ENCODE results near the gene ZNF202.
"Not testable (repeated sequence)": the region's sequence is repeated elsewhere in the genome, so short reads cannot be mapped to it uniquely, and the experiment has no call there.

ZNF202 gene

GRCh38 chr11:123741159-123742030 is at the start of gene ZNF202:
TSS of gene ZNF202 (minus strand) at chr11:123741660. CDS start at chr11:123730888, 10,772 bp downstream.
- peak; percentile 91 for DNase-seq (ENCODE audit: low spot score)

GRCh38 chr11:123783536-123783935 is 42.1 kb upstream of the ZNF202 start:
- no peak for DNase-seq (ENCODE audit: low spot score)

GRCh38 chr11:123778511-123778910 is 37.1 kb upstream of the ZNF202 start:
- no peak for DNase-seq (ENCODE audit: low spot score)

- no peak for DNase-seq (ENCODE audit: low spot score)
Observed at GRCh38 chr11:123775715-123776549, 34.5 kb upstream of the ZNF202 start.

- no peak for DNase-seq (ENCODE audit: low spot score)
Observed at GRCh38 chr11:123775289-123775688, 33.8 kb upstream of the ZNF202 start.

GRCh38 chr11:123773959-123774358 is 32.5 kb upstream of the ZNF202 start:
- no peak for DNase-seq (ENCODE audit: low spot score)

- no peak for DNase-seq (ENCODE audit: low spot score)
Observed at GRCh38 chr11:123773026-123773425, 31.6 kb upstream of the ZNF202 start.

GRCh38 chr11:123771664-123772063 is 30.2 kb upstream of the ZNF202 start:
- no peak for DNase-seq (ENCODE audit: low spot score)

GRCh38 chr11:123770712-123771111 is 29.3 kb upstream of the ZNF202 start:
- DNase-seq (ENCODE audit: low spot score), result no peak

- no peak for DNase-seq (ENCODE audit: low spot score)
Observed at GRCh38 chr11:123765601-123766000, 24.1 kb upstream of the ZNF202 start.

- no peak for DNase-seq (ENCODE audit: low spot score)
Observed at GRCh38 chr11:123762422-123762821, 21.0 kb upstream of the ZNF202 start.

- no peak for DNase-seq (ENCODE audit: low spot score)
Observed at GRCh38 chr11:123760894-123761293, 19.4 kb upstream of the ZNF202 start.

GRCh38 chr11:123757976-123758375 is 16.5 kb upstream of the ZNF202 start:
- no peak for DNase-seq (ENCODE audit: low spot score)

GRCh38 chr11:123755813-123756212 is 14.4 kb upstream of the ZNF202 start:
- DNase-seq (ENCODE audit: low spot score), result no peak

GRCh38 chr11:123755344-123755743 is 13.9 kb upstream of the ZNF202 start:
- DNase-seq (ENCODE audit: low spot score), result no peak

GRCh38 chr11:123754101-123754568 is 12.7 kb upstream of the ZNF202 start, which contains the start of gene OR6X1:
TSS of gene OR6X1 (minus strand) at chr11:123754518. CDS start at chr11:123754518, 0 bp downstream.
- DNase-seq (ENCODE audit: low spot score), result no peak

- no peak for DNase-seq (ENCODE audit: low spot score)
Observed at GRCh38 chr11:123753110-123753509, 11.7 kb upstream of the ZNF202 start.

- DNase-seq (ENCODE audit: low spot score), result no peak
Observed at GRCh38 chr11:123751781-123752180, 10.3 kb upstream of the ZNF202 start.

GRCh38 chr11:123748349-123748748 is 6.9 kb upstream of the ZNF202 start:
- not testable (repeated sequence) for DNase-seq (ENCODE audit: low spot score)

GRCh38 chr11:123745764-123746451 is 4.4 kb upstream of the ZNF202 start:
- no peak for DNase-seq (ENCODE audit: low spot score)

- DNase-seq (ENCODE audit: low spot score), result no peak
Observed at GRCh38 chr11:123742724-123743120, 1.3 kb upstream of the ZNF202 start.
